NB4 (cell line): ENCODE results near the gene SH3PXD2A.

ENCODE experiments used
- DNase-seq: peaks from one replicate; pipeline ENCODE4 v3.0.0; 2010; ENCODE audit warnings: low read depth
- H3K4me3 ChIP-seq: one replicate; pipeline ENCODE4 v1.5.1; 2011; ENCODE audit warnings: mild to moderate bottlenecking, low read depth, low read length, moderate library complexity
- MYC ChIP-seq: IDR thresholded peaks from 2 replicates; pipeline ENCODE4 v1.6.1; 2011; ENCODE audit warnings: low read depth, low read length
- POLR2A ChIP-seq: IDR thresholded peaks from 2 replicates; pipeline ENCODE4 v1.6.1; 2011; ENCODE audit warnings: mild to moderate bottlenecking; ENCODE audit not compliant: insufficient read length; ENCODE audit errors: extremely low read depth
- TF ChIP-seq, protein P1 (sequence below): IDR thresholded peaks from one replicate; pipeline ENCODE4 v1.5.1; 2012; ENCODE audit warnings: low read depth, low read length
- TF ChIP-seq, protein P2 (sequence below): IDR thresholded peaks from 2 replicates; pipeline ENCODE4 v1.6.1; 2011; ENCODE audit warnings: low read depth, low read length

Gene SH3PXD2A

DNA sequence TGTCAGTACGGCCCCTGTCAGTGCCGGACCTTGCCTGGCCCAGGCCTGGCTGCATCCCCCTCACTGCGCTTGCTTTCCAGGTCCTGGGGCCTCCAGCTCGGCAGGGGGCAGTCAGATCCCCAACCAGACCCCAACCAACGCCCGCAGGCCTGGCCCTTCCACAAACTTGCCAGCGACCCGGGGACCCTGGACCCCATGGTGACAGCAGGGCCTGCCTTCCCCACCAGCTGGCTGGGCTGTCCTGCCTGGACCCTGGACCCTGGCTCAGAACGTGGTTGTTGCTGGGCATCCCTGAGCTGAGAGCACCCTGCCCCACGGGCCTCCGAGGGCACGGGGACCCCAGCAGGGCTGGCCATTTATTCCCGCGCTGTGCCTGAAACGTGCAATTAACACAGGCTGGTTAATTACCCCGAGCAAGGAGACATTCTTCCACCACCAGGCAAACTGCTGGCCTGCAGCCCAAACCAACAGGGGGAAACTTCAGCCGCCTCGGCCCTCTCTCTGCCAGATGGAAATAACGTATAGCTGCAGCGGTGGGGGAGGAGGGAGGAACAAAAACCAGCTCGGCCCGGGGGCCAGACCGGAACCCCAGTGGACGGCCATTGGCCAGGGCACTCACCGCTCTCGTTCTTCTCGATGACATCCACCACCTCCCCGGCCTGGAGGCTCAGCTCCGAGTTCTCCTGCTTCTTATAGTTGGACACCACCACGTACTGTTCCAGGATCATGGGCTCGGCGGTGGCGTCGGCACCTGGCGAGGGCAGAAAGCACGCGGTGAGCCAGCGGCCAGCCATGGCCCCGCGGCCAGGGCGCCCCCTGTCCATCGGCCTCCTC is 194.8 kb downstream of the SH3PXD2A start:
- DNase-seq = no peak
- H3K4me3 ChIP-seq = no peak overlapping the region

DNA sequence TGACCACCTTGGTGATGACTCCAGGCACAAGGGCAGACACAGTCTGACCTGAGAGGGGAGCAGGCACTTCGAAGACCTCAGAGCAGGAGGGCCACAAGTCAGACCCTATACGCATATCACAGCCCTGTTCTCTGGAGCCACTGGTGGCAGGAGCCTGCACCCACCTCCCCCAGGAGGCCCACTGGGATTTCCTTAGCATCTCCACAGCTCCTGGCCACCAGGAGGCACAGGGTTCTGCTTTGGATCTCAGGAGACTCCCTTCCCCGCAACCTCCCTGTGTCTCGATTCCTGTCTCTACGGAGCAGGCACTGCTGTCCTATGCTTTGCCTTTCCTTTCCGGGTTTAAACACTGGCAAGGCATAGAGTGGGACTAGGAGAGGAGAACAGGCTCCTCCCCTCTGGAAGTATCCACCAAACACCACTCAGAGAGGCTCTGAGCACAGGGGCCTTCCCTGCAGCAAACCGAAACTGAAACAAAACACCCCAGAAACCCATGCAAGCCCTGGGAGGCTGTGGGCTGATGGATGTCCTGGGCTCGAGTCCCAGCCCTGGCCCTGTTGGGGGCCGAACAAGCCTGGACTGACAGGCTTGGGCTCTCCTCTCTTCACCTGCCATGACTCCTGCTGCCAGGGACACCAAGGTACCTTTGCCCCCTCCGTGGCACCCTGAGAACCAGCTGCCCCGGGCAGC is 195.6 kb downstream of the SH3PXD2A start:
- TF ChIP-seq, protein P1, sequence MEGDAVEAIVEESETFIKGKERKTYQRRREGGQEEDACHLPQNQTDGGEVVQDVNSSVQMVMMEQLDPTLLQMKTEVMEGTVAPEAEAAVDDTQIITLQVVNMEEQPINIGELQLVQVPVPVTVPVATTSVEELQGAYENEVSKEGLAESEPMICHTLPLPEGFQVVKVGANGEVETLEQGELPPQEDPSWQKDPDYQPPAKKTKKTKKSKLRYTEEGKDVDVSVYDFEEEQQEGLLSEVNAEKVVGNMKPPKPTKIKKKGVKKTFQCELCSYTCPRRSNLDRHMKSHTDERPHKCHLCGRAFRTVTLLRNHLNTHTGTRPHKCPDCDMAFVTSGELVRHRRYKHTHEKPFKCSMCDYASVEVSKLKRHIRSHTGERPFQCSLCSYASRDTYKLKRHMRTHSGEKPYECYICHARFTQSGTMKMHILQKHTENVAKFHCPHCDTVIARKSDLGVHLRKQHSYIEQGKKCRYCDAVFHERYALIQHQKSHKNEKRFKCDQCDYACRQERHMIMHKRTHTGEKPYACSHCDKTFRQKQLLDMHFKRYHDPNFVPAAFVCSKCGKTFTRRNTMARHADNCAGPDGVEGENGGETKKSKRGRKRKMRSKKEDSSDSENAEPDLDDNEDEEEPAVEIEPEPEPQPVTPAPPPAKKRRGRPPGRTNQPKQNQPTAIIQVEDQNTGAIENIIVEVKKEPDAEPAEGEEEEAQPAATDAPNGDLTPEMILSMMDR = no peak
- TF ChIP-seq, protein P2, sequence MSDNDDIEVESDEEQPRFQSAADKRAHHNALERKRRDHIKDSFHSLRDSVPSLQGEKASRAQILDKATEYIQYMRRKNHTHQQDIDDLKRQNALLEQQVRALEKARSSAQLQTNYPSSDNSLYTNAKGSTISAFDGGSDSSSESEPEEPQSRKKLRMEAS = no peak
- TF ChIP-seq MYC (no peak), POLR2A (no peak)
- H3K4me3 ChIP-seq = no peak overlapping the region
- no peak for DNase-seq

More for the DNA sequence above, 194.8 kb downstream of the SH3PXD2A start:
- no peak for TF ChIP-seq POLR2A
- TF ChIP-seq, protein P2 = no peak
- TF ChIP-seq MYC = no peak
- TF ChIP-seq, protein P1 = no peak

DNA sequence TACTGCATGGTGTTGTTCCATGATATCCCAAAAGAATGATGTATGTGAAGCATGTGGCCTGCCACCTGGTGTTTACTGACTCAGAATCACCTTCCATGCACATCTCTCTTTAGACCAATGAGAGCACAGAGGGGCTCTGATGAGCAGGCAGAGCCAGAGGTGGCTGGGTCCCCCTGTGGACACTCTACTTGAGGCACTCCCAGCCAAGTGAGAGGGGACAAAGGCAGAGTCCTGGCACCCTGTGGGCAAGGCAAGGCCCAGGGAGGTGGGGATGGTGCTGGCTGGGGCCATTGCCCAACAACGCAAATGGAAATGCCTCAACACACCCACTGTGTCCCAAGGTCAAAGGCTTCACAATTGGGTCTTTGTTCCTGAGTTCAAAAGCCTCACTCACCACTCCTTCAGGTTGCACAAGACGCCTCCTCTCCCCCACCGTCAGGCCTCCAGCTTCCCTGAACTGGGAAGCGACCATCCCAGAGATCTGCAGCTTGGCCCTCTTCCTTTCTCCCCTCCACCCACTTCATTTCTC is 197.3 kb downstream of the SH3PXD2A start:
- no peak for DNase-seq
- TF ChIP-seq MYC = no peak
- TF ChIP-seq, protein P2 = no peak
- TF ChIP-seq, protein P1 = no peak

DNA sequence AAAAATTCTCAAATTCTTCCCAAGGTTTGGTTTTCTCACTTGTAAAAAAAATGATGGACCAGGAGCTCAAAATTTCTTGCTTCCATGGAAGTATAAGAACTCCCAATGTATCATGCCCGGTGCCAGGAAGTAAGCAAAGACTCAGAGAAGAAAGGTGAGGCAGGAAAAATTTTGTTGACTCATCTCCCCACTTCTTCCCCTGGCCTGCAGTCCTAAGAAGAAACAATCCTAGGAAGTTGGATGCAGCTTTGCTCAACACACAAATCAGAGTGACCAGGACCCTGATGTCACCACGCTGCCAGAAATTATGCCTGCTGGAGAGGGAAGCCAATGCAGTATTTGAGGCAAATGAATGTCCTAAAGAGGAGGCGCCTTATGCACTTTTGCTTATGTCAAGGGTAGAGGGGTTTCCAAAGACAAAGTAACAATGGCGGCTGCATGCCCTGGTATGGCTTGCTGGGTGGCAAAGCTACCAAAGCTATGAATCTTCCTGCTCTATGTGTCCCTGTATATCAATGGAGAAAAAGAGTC is 198.2 kb downstream of the SH3PXD2A start:
- TF ChIP-seq MYC (no peak), POLR2A (no peak)
- TF ChIP-seq, protein P2 = no peak
- TF ChIP-seq, protein P1 = no peak
- H3K4me3 ChIP-seq = no peak overlapping the region
- DNase-seq = no peak

More for the DNA sequence above, 197.3 kb downstream of the SH3PXD2A start:
- no peak overlapping the region for H3K4me3 ChIP-seq

DNA sequence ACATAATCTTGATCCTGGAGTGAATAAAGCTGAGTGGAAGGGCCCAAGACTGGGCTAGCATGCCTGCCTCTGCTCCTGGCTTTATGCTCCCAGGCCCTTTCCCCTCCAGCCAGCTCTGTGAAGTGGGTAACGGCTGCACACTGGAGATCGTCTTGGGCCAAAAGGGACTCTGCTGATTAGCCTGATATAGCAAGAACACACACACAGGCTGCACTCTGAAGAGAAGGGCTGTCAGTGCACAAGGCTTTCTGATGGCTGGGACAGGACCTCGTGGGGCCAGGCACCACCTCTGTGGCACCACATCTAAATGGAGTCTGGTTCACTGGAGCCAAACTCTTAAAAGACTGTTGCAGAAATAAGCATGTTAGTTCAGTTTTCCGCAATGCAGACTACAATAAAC is 200.5 kb downstream of the SH3PXD2A start:
- DNase-seq = no peak
- TF ChIP-seq, protein P2 = no peak
- TF ChIP-seq, protein P1 = no peak
- no peak for TF ChIP-seq POLR2A
- no peak for TF ChIP-seq MYC
- H3K4me3 ChIP-seq = no peak overlapping the region
